Bronchus fibroblast of lung (primary cell): ENCODE measurements around the gene C1orf74. TPM values are rescaled to one million over a fixed set of nuclear protein-coding genes. Genes with fewer than 3 reads are reported as not detected.

Experiments used
- total RNA-seq: library from RNA; depleted of rRNA; stranded (reverse); fragments of >200 nt; gene quantifications from 2 replicates; pipeline ENCODE4 v1.2.3, GENCODE V29; 2015

The C1orf74 gene
- 1.9 and 2.2 TPM in 2 replicates for total RNA-seq

GRCh38 chr1:209784265-209785169 lies at the start of gene C1orf74:
TSS of gene C1orf74 (minus strand) at chr1:209784559. CDS start at chr1:209783634, 925 bp downstream.

GRCh38 chr1:209827384-209828262 lies 43.3 kb upstream of the C1orf74 start, which contains the start of gene UTP25:
TSS of gene UTP25 (plus strand) at chr1:209827972. CDS start at chr1:209828064, 92 bp downstream.

DNA sequence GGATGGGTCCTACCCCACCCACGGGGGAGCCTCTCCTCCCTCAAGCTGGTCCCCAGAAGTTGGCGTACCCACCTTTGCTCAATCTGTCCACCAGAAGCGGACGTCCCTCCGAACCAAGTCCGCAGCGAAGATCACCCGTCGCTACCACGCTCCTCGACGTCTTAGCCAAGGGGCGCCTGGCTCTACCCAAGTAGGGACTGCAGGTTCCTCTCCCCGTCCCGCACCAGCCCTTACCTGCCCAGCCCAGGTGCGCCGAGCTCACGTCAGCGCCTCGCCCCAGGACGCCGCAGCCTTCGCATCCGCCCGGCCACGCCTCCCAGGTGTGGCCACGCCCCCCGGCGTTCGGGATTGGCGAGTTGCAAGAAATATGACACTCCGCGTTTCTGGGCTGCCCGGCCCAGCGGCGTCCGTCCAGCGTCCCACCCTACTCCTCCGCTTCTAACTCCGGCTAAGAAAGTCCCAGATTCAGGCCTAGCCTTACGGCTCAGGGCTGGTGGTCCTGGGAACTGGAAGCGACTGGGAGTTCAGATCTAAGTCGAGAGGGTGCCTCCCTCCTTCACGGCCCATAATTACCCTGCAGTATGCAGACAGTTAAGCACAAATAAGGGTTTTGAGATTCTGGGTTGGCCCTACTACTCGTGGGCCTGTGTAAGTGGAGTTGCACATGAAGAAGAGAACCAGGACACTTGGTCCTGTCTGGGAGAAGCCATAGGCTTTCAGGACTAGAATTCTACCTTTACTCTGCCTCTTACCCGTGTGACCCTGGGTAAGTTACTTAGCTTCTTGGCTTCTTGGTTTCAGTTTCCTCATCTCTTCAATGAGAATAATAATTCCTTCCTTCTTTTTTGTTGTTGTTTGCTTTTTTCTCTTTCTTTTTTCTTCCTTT lies 21.8 kb upstream of the C1orf74 start, which contains the start of gene IRF6:
TSS of gene IRF6 (minus strand) at position 268 of the 886 bp plus-strand sequence. CDS start 4,729 bp downstream, outside the sequence.

GRCh38 chr1:209755926-209756614 lies 28.3 kb downstream of the C1orf74 start, which contains the start of gene TRAF3IP3:
TSS of gene TRAF3IP3 (plus strand) at chr1:209756053. CDS start at chr1:209760040, 3,987 bp downstream.

Other genes starting within 250 kb of the C1orf74 start
- gene CAMK1G, start 200.8 kb downstream of the C1orf74 start, total RNA-seq = 1.0 and 1.2 TPM in 2 replicates
- 3.7 and 4.9 TPM in 2 replicates for gene LAMB3, start 132.1 kb downstream of the C1orf74 start, total RNA-seq
- gene G0S2, start 109.1 kb downstream of the C1orf74 start, total RNA-seq = 63.6 and 66.9 TPM in 2 replicates
- 16.6 and 20.5 TPM in 2 replicates for gene HSD11B1, start 79.7 kb downstream of the C1orf74 start, total RNA-seq
- 0.15 TPM in 1 of 2 replicates, not detected in the other for gene TRAF3IP3, start 28.5 kb downstream of the C1orf74 start, total RNA-seq
- gene IRF6, start 21.6 kb upstream of the C1orf74 start, total RNA-seq = 0.34 and 0.59 TPM in 2 replicates
- 4.6 and 5.0 TPM in 2 replicates for gene UTP25, start 43.4 kb upstream of the C1orf74 start, total RNA-seq
- under 0.01 TPM in 2 replicates for gene SYT14, start 153.7 kb upstream of the C1orf74 start, total RNA-seq